A549 (cell line): ENCODE data around the gene PCED1A. TPM values are rescaled to one million over a fixed set of nuclear protein-coding genes. Genes with fewer than 3 reads are reported as not detected.

ENCODE experiments used
- ATAC-seq, 2 experiments: fragments of 200-7000 bp in 1 of 2; fragments of >200 bp in 1 of 2; cut with Nextera tagmentation in 1 of 2; cut with Tn5 transposase in 1 of 2; 3 replicates each; pipeline versions ENCODE4 v1.8.0 to v1.9.1; 2018 to 2020; ENCODE audit warnings: mild to moderate bottlenecking in 1 of 2, moderate library complexity in 1 of 2
- CTCF ChIA-PET: fragments of 300-600 bp; sonication (Branson Sonifier 250); formaldehyde crosslinking; extraction: SDS; loops from one replicate; lab custom pipeline; 2021; ENCODE audit warnings: antibody characterized with exemption, inconsistent platforms; lab: Yijun Ruan, JAX
- POLR2A ChIA-PET: fragments of 350-600 bp; formaldehyde crosslinking; extraction: SDS; loops from one replicate; lab custom pipeline; 2021; ENCODE audit warnings: antibody characterized with exemption, inconsistent platforms; lab: Yijun Ruan, JAX
- DNase-seq, 2 experiments: peaks; one replicate each; pipeline versions ENCODE4 v3.0.0 to v3.0.0-alpha.2; 2011 to 2016; ENCODE audit warnings: low read depth in 1 of 2, low spot score in 1 of 2
- FAIRE-seq: peaks from 2 replicates; lab custom pipeline; 2011; peaks lifted over from hg19 to GRCh38; lab: Jason Lieb, UNC
- H3K27ac ChIP-seq, 2 experiments: fragments of >200 bp; sonication (Bioruptor Twin); formaldehyde crosslinking; 3 replicates each; pipeline ENCODE4 v1.5.1; 2016 to 2017
- H3K4me1 ChIP-seq: fragments of >200 bp; sonication (Bioruptor Twin); formaldehyde crosslinking; 3 replicates; pipeline ENCODE4 v1.6.1; 2016
- H3K4me2 ChIP-seq: fragments of >200 bp; sonication (Bioruptor Twin); formaldehyde crosslinking; 3 replicates; pipeline ENCODE4 v1.6.1; 2016
- H3K4me3 ChIP-seq: fragments of >200 bp; sonication (Bioruptor Twin); formaldehyde crosslinking; 3 replicates; pipeline ENCODE4 v1.5.1; 2016
- H3K9me3 ChIP-seq: fragments of >200 bp; sonication (Bioruptor Twin); formaldehyde crosslinking; 3 replicates; pipeline ENCODE4 v1.6.1; 2016
- ATOH8 ChIP-seq: fragments of 250-450 bp; sonication (Bioruptor Pico); IDR thresholded peaks from 2 replicates; pipeline ENCODE4 v1.5.0; 2020; ENCODE audit warnings: low read depth, mild to moderate bottlenecking, moderate library complexity
- BCL3 ChIP-seq: fragments of >200 bp; sonication (Bioruptor Twin); formaldehyde crosslinking; IDR thresholded peaks from 3 replicates; pipeline ENCODE4 v1.6.1; 2016
- CBX2 ChIP-seq: fragments of 200-600 bp; sonication (generic); IDR thresholded peaks from 2 replicates; pipeline ENCODE4 v1.6.1; 2016; ENCODE audit warnings: low read depth, mild to moderate bottlenecking, borderline replicate concordance
- CEBPB ChIP-seq, 2 experiments: fragments of >200 bp in 1 of 2; sonication (Bioruptor Twin) in 1 of 2; formaldehyde crosslinking in 1 of 2; IDR thresholded peaks; 2 replicates each; pipeline ENCODE4 v1.6.1; 2012 to 2016
- CTCF ChIP-seq: fragments of >200 bp; sonication (Bioruptor Twin); formaldehyde crosslinking; IDR thresholded peaks from 3 replicates; pipeline ENCODE4 v1.5.1; 2016
- E2F6 ChIP-seq: IDR thresholded peaks from 2 replicates; pipeline ENCODE4 v1.6.1; 2012; ENCODE audit warnings: low read depth, borderline replicate concordance
- EHMT2 ChIP-seq: fragments of 200-600 bp; sonication (generic); IDR thresholded peaks from 2 replicates; pipeline ENCODE4 v1.6.1; 2016; ENCODE audit warnings: antibody characterized with exemption, low read depth, mild to moderate bottlenecking, moderate library complexity
- ELK1 ChIP-seq: fragments of 150-350 bp; IDR thresholded peaks from 2 replicates; pipeline ENCODE4 v1.6.1; 2014; ENCODE audit warnings: low read depth, mild to moderate bottlenecking, low read length
- FOXS1 ChIP-seq: fragments of 250-450 bp; sonication (Bioruptor Pico); IDR thresholded peaks from 2 replicates; pipeline ENCODE4 v1.5.0; 2020; ENCODE audit warnings: mild to moderate bottlenecking, moderate library complexity
- GATA3 ChIP-seq: IDR thresholded peaks from 2 replicates; pipeline ENCODE4 v1.6.1; 2012; ENCODE audit warnings: borderline replicate concordance
- HDAC2 ChIP-seq: fragments of 200-600 bp; sonication (generic); IDR thresholded peaks from 2 replicates; pipeline ENCODE4 v1.6.1; 2016
- HES2 ChIP-seq: fragments of >200 bp; sonication (Bioruptor Twin); formaldehyde crosslinking; IDR thresholded peaks from 2 replicates; pipeline ENCODE4 v1.6.1; 2016
- HEYL ChIP-seq: fragments of 250-450 bp; sonication (Bioruptor Pico); IDR thresholded peaks from 2 replicates; pipeline ENCODE4 v1.8.0; 2021; ENCODE audit warnings: mild to moderate bottlenecking, moderate library complexity
- HOXA7 ChIP-seq: fragments of 250-450 bp; sonication (Bioruptor Pico); IDR thresholded peaks from 2 replicates; pipeline ENCODE4 v1.5.0; 2020; ENCODE audit warnings: mild to moderate bottlenecking, moderate library complexity
- HOXB5 ChIP-seq: fragments of 250-450 bp; sonication (Bioruptor Pico); IDR thresholded peaks from 2 replicates; pipeline ENCODE4 v1.5.0; 2020; ENCODE audit warnings: mild to moderate bottlenecking, moderate library complexity
- JUN ChIP-seq, 2 experiments: fragments of >200 bp; sonication (Bioruptor Twin); formaldehyde crosslinking; IDR thresholded peaks; 2 replicates in 1 of 2; 3 replicates in 1 of 2; pipeline ENCODE4 v1.6.1; 2016 to 2017
- JUNB ChIP-seq: fragments of >200 bp; sonication (Bioruptor Twin); formaldehyde crosslinking; IDR thresholded peaks from 2 replicates; pipeline ENCODE4 v1.6.1; 2016
- MAX ChIP-seq: IDR thresholded peaks from 2 replicates; pipeline ENCODE4 v1.6.1; 2012
- NFE2L2 ChIP-seq: fragments of 150-350 bp; conservative IDR thresholded peaks from 2 replicates; pipeline ENCODE4 v1.6.1; 2014; ENCODE audit warnings: low read length
- PHF8 ChIP-seq: fragments of 200-600 bp; sonication (generic); IDR thresholded peaks from 2 replicates; pipeline ENCODE4 v1.6.1; 2016; ENCODE audit warnings: low read depth, mild to moderate bottlenecking, antibody characterized with exemption, moderate library complexity, borderline replicate concordance
- RAD21 ChIP-seq, 2 experiments: fragments of >200 bp in 1 of 2; sonication (Bioruptor Twin) in 1 of 2; formaldehyde crosslinking in 1 of 2; IDR thresholded peaks in 1 of 2; conservative IDR thresholded peaks in 1 of 2; 2 replicates in 1 of 2; 3 replicates in 1 of 2; pipeline ENCODE4 v1.6.1; 2012 to 2018; ENCODE audit warnings: inconsistent platforms in 1 of 2
- RARB ChIP-seq: fragments of 250-450 bp; sonication (Bioruptor Pico); IDR thresholded peaks from 2 replicates; pipeline ENCODE4 v1.8.0; 2021; ENCODE audit warnings: mild to moderate bottlenecking, moderate library complexity
- RCOR1 ChIP-seq: fragments of 150-350 bp; IDR thresholded peaks from 2 replicates; pipeline ENCODE4 v1.6.1; 2014; ENCODE audit warnings: antibody characterized with exemption, low read length, low read depth
- RFX5 ChIP-seq: fragments of 450-650 bp; IDR thresholded peaks from 2 replicates; pipeline ENCODE4 v1.7.1; 2014; ENCODE audit warnings: antibody characterized with exemption, mild to moderate bottlenecking, moderate library complexity
- RNF2 ChIP-seq: fragments of 200-600 bp; sonication (generic); IDR thresholded peaks from 2 replicates; pipeline ENCODE4 v1.6.1; 2016; ENCODE audit warnings: low read depth, mild to moderate bottlenecking, antibody characterized with exemption, moderate library complexity, borderline replicate concordance
- SMC3 ChIP-seq: fragments of >200 bp; sonication (Bioruptor Twin); formaldehyde crosslinking; IDR thresholded peaks from 3 replicates; pipeline ENCODE4 v1.6.1; 2018; ENCODE audit warnings: inconsistent platforms
- TP53 ChIP-seq: fragments of 250-450 bp; sonication (Bioruptor Pico); IDR thresholded peaks from 2 replicates; pipeline ENCODE4 v1.5.0; 2021; ENCODE audit warnings: mild to moderate bottlenecking, moderate library complexity
- ZNF302 ChIP-seq: fragments of 250-450 bp; sonication (Bioruptor Pico); IDR thresholded peaks from 2 replicates; pipeline ENCODE4 v1.9.0; 2021; ENCODE audit warnings: inconsistent platforms, mild to moderate bottlenecking, moderate library complexity
- WGBS: methylation state at CpG from one replicate; pipeline ENCODE4 v1.1.6; 2017; ENCODE audit errors: missing lambda C conversion rate; 5-methylcytosine and 5-hydroxymethylcytosine counted together
- polyA plus RNA-seq, 4 experiments: library from polyadenylated mRNA; depleted of rRNA in 3 of 4; stranded (reverse); fragments of >200 nt; fragmentation: RNase III in 1 of 4; extraction: RNeasy Plus Mini Kit Qiagen cat#74134 plus additional on column Dnase treatment in 1 of 4; gene quantifications; 2 replicates in 3 of 4; 3 replicates in 1 of 4; pipeline ENCODE4 v1.2.3, GENCODE V29; 2011 to 2017

Gene PCED1A
- polyA plus RNA-seq, 2 of the 4 experiments (the other 2 are of a cell fraction): 25.7 to 43.8 TPM

GRCh38 chr20:2859330-2860121 lies 19.1 kb upstream of the PCED1A start:
- no peak for DNase-seq
- Histone ChIP-seq H3K4me3 (no peak overlapping the region), H3K27ac (no peak overlapping the region), H3K4me2 (no peak overlapping the region), H3K4me1 (no peaks in the 10 kb centered on the region), H3K9me3 (no peaks in the 10 kb centered on the region)
- no peak for TF ChIP-seq EHMT2
- TF ChIP-seq PHF8: no peak
- no peak for TF ChIP-seq HOXA7 (CRISPR knock-in tag)
- no peak for TF ChIP-seq RCOR1
- TF ChIP-seq JUNB: no peak
- no peak for TF ChIP-seq HEYL
- no peak for TF ChIP-seq CEBPB (IDR thresholded peaks at IDR 0.05)
- TF ChIP-seq GATA3: no peak
- no peak for TF ChIP-seq HES2
- no peak for TF ChIP-seq JUN (IDR thresholded peaks at IDR 0.05)
- TF ChIP-seq TP53 (CRISPR knock-in tag): no peak
- no peak for TF ChIP-seq CTCF
- TF ChIP-seq ATOH8 (CRISPR knock-in tag): no peak
- TF ChIP-seq MAX: no peak
- TF ChIP-seq CBX2: no peak
- no peak for TF ChIP-seq ELK1
- TF ChIP-seq RARB (CRISPR knock-in tag): no peak
- TF ChIP-seq NFE2L2: no peak
- TF ChIP-seq HOXB5 (CRISPR knock-in tag): no peak
- no peak for ATAC-seq
- ChIA-PET POLR2A (no interaction called here), CTCF (interaction anchor here (0.8 to 14.2 kb wide), 4 partner anchors 10 to 106 kb away, joined by 3 to 170 read pairs (median 4); no protein-coding TSS in a partner anchor)
- 94% methylated on average over 4 of the region's 4 CpGs for WGBS
- FAIRE-seq: no peak

GRCh38 chr20:2858591-2858990 lies 18.1 kb upstream of the PCED1A start:
- Histone ChIP-seq H3K4me1 (no peaks in the 10 kb centered on the region), H3K4me2 (no peak overlapping the region), H3K9me3 (no peaks in the 10 kb centered on the region), H3K4me3 (no peak overlapping the region), H3K27ac (no peak overlapping the region)
- ATAC-seq: no peak
- no peak for DNase-seq
- CTCF ChIA-PET: interaction anchor here (0.8 to 14.2 kb wide), 3 partner anchors 9 to 105 kb away, joined by 3 to 170 read pairs (median 4); no protein-coding TSS in a partner anchor
- POLR2A ChIA-PET: no interaction called here
- FAIRE-seq: no peak
- WGBS: 88% methylated on average over 2 of the region's 2 CpGs
- TF ChIP-seq BCL3 (no peak), CTCF (no peak), ATOH8 (CRISPR knock-in tag) (no peak), RAD21 (conservative IDR thresholded peaks at IDR 0.05 in 1 of 2, IDR thresholded peaks at IDR 0.05 in 1 of 2) (no peak), RFX5 (no peak), SMC3 (no peak), HDAC2 (no peak), E2F6 (no peak), ZNF302 (CRISPR knock-in tag) (no peak), JUNB (no peak), EHMT2 (no peak), FOXS1 (CRISPR knock-in tag) (no peak), RNF2 (no peak)
